Right lobe of liver (tissue), 6 donors: ENCODE data around the gene MXD3. TPM values are rescaled to one million over a fixed set of nuclear protein-coding genes. Genes with fewer than 3 reads are reported as not detected.
A peak's percentile ranks its signal among the peaks of the same experiment; 100 is the strongest.

Source experiments
- ATAC-seq, 4 donors: fragments of 200-7000 bp; cut with Tn5 transposase; one replicate each; pipeline ENCODE4 v1.9.1; 2020; ENCODE audit warnings: mild to moderate bottlenecking in 4 of 4, moderate library complexity in 4 of 4
- DNase-seq, 3 donors: peaks; one replicate each; pipeline ENCODE4 v3.0.0-alpha.2; 2020
- H3K27ac ChIP-seq, 3 donors: fragments of 200-600 bp; one replicate each; pipeline ENCODE4 v1.8.0; 2022
- H3K27me3 ChIP-seq, 2 donors: fragments of 200-600 bp; one replicate each; pipeline ENCODE4 v1.8.0; 2022
- H3K36me3 ChIP-seq, 4 donors: fragments of 200-600 bp; sonication (generic) in 1 of 4; one replicate each; pipeline versions ENCODE4 v1.5.1 to v1.8.0; 2017 to 2022; ENCODE audit warnings: control low read depth in 1 of 4
- H3K4me1 ChIP-seq, 4 donors: fragments of 200-600 bp; sonication (generic) in 1 of 4; one replicate each; pipeline versions ENCODE4 v1.5.1 to v1.8.0; 2017 to 2022; ENCODE audit warnings: control low read depth in 1 of 4
- H3K4me3 ChIP-seq, 3 donors: fragments of 200-600 bp; one replicate each; pipeline ENCODE4 v1.8.0; 2022
- H3K9me3 ChIP-seq, 4 donors: fragments of 200-600 bp; sonication (generic) in 1 of 4; one replicate each; pipeline versions ENCODE4 v1.5.1 to v1.8.0; 2017 to 2022; ENCODE audit warnings: control low read depth in 1 of 4
- CTCF ChIP-seq, 4 donors: fragments of 200-600 bp in 3 of 4; fragments of 450-650 bp in 1 of 4; IDR thresholded peaks; one replicate each; pipeline versions ENCODE4 v1.5.1 to v1.8.0; 2016 to 2022; ENCODE audit warnings: antibody characterized with exemption in 4 of 4, mild to moderate bottlenecking in 2 of 4
- POLR2A ChIP-seq: fragments of 450-650 bp; IDR thresholded peaks from one replicate; pipeline ENCODE4 v1.6.1; 2017; ENCODE audit warnings: antibody characterized with exemption, mild to moderate bottlenecking
- WGBS: methylation state at CpG from one replicate; pipeline ENCODE4 v1.1.6; 2018; ENCODE audit warnings: low coverage, low lambda C conversion rate; ENCODE audit not compliant: insufficient coverage; ENCODE audit errors: missing lambda C conversion rate; 5-methylcytosine and 5-hydroxymethylcytosine counted together
- intact Hi-C, 2 donors: fragments of 100-400 bp; cut with DNase I; formaldehyde crosslinking; loops; one replicate each; pipeline versions ENCODE4 v1.11.2 to v1.14.1; 2022
- total RNA-seq, 6 experiments: library from RNA; depleted of rRNA in 2 of 6; stranded (reverse); fragments of >200 nt in 2 of 6; fragmentation: NEBNext Ultra II Directional in 3 of 6; extraction: Animal tissue kit (Norgen Biotek cat#: 25700) in 3 of 6; gene quantifications; one replicate each; pipeline versions ENCODE4 v1.1.0 to v1.2.4, GENCODE V29; 2016 to 2023
- donor health status: DM: no; HTN: yes; CAD: no.
- donor health status: DM: no; HTN: no; CAD: no.
- donor health status: DM: no; HTN: no; CAD: no.
- donor health status: DM: no; HTN: yes; CAD: no.
- donor health status: DM: no; HTN: yes; CAD: no.

Gene MXD3
- total RNA-seq, 6 experiments from 2014 or later = 2.2 to 6.2 (median 4.9) TPM

GRCh38 chr5:177296581-177296980, 15.1 kb downstream of the MXD3 start:
- intact Hi-C loops = no loop called here
- H3K36me3 ChIP-seq = peaks cover 0 to 45% (median 22%) of the 10 kb centered on the region in 4 donors
- 61% methylated on average over 3 of the region's 4 CpGs for WGBS
- no peaks in the 10 kb centered on the region for H3K9me3 ChIP-seq
- peaks cover 0 to 13% (median 5%) of the 10 kb centered on the region in 4 donors for H3K4me1 ChIP-seq
- TF ChIP-seq CTCF (IDR thresholded peaks at IDR 0.05) = no peak
- no peak for TF ChIP-seq POLR2A
- DNase-seq = no peak
- no peak for ATAC-seq
- H3K27ac ChIP-seq = no peak overlapping the region
- H3K27me3 ChIP-seq = no peaks in the 10 kb centered on the region
- H3K4me3 ChIP-seq = no peak overlapping the region

GRCh38 chr5:177295924-177296323, 15.8 kb downstream of the MXD3 start:
- TF ChIP-seq POLR2A (no peak), CTCF (IDR thresholded peaks at IDR 0.05) (no peak)
- ATAC-seq (no peak), DNase-seq (no peak)
- Histone ChIP-seq H3K27ac (no peak overlapping the region), H3K36me3 (peaks cover 0 to 51% (median 24%) of the 10 kb centered on the region in 4 donors), H3K4me3 (no peak overlapping the region), H3K9me3 (no peaks in the 10 kb centered on the region), H3K27me3 (no peaks in the 10 kb centered on the region), H3K4me1 (peaks cover 0 to 8% (median 4%) of the 10 kb centered on the region in 4 donors)
- WGBS = 61% methylated on average over 2 of the region's 9 CpGs
- intact Hi-C loops = no loop called here

GRCh38 chr5:177294632-177295031, 17.1 kb downstream of the MXD3 start:
- H3K36me3 ChIP-seq = peaks cover 0 to 61% (median 26%) of the 10 kb centered on the region in 4 donors

GRCh38 chr5:177293819-177294581, 17.7 kb downstream of the MXD3 start:
- Histone ChIP-seq H3K27me3 (no peaks in the 10 kb centered on the region), H3K4me1 (no peaks in the 10 kb centered on the region), H3K4me3 (no peak overlapping the region), H3K27ac (no peak overlapping the region), H3K9me3 (no peaks in the 10 kb centered on the region), H3K36me3 (peaks cover 0 to 68% (median 28%) of the 10 kb centered on the region in 4 donors)
- TF ChIP-seq CTCF (IDR thresholded peaks at IDR 0.05) (no peak), POLR2A (no peak)
- no peak for DNase-seq
- peak in 1 of 4 donors; percentile 15 for ATAC-seq
- WGBS = 96% methylated on average over 3 of the region's 12 CpGs
- intact Hi-C loops = no loop called here

More at GRCh38 chr5:177294632-177295031, 17.1 kb downstream of the MXD3 start:
- WGBS = no CpG with 5 or more reads among the region's 3 CpGs
- H3K27ac ChIP-seq = no peak overlapping the region
- H3K9me3 ChIP-seq = no peaks in the 10 kb centered on the region
- no peaks in the 10 kb centered on the region for H3K4me1 ChIP-seq
- no peak for DNase-seq
- ATAC-seq = no peak
- H3K27me3 ChIP-seq = no peaks in the 10 kb centered on the region
- TF ChIP-seq CTCF (IDR thresholded peaks at IDR 0.05) (no peak), POLR2A (no peak)
- H3K4me3 ChIP-seq = no peak overlapping the region
- intact Hi-C loops = no loop called here
